HG03342 (cell line): Measurements from ENCODE around the gene SOST.

Source experiments
- ATAC-seq: cut with Tn5 transposase; IDR thresholded peaks from one replicate; pipeline ENCODE4 v1.9.1; 2021; ENCODE audit warnings: mild to moderate bottlenecking, moderate library complexity; ENCODE audit not compliant: unreplicated experiment

The SOST gene

GRCh38 chr17:43710101-43710500 is 48.5 kb downstream of the SOST start:
- no peak for ATAC-seq

DNA sequence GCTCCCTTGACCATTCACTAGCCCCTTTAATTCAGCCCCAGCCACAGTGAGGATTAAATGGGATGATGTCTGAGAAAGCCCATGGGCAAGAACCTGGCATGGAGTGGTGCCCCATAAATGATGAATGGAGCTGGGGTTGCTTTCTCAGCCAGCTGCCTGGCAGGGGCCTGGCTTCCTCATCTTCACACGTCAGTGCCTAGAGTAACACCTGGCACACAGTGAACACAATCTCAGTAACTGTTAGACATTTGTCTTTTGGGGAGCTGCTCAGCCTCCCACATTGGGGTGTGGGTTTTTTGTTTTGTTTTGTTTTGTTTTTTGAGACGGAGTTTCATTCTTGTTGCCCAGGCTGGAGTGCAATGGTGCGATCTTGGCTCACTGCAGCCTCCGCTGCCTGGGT is 49.4 kb downstream of the SOST start:
- no peak for ATAC-seq

GRCh38 chr17:43707184-43707583 is 51.4 kb downstream of the SOST start:
- ATAC-seq: no peak

DNA sequence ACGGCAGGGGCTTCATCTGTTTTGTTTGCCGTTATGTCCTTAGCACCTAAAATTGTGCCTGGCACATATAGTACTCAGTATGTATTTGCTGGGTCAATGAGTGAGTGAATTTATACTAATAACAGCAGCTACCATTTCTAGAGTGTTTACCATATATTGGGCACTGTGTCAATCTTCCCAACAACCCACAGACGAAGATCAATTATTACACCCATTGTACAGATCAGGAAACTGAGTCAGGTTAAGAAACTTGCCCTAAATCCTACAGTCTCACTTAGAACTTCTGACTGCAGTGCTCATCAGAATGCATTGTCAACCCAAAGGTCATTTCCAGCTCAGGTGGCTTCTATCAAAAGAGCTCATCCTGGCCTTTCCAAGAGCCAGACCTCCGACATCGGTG is 52.4 kb downstream of the SOST start:
- no peak for ATAC-seq
